Karpas-422 (cell line): ENCODE data around the gene AKAP13. TPM values are rescaled to one million over a fixed set of nuclear protein-coding genes. Genes with fewer than 3 reads are reported as not detected.

Experiments used
- DNase-seq: peaks from one replicate; pipeline ENCODE4 v3.0.0-alpha.2; 2015
- H2AFZ ChIP-seq: fragments of 200-600 bp; sonication (generic); 2 replicates; pipeline ENCODE4 v1.6.1; 2014; ENCODE audit warnings: antibody characterized with exemption, low read length, mixed read lengths
- H3K27ac ChIP-seq: fragments of 200-600 bp; sonication (generic); 2 replicates; pipeline ENCODE4 v1.5.1; 2014; ENCODE audit warnings: mild to moderate bottlenecking, low read length, moderate library complexity
- H3K27me3 ChIP-seq: fragments of 200-600 bp; sonication (generic); 2 replicates; pipeline ENCODE4 v1.6.1; 2014; ENCODE audit warnings: low read length, mixed read lengths
- H3K36me3 ChIP-seq: fragments of 200-600 bp; sonication (generic); 2 replicates; pipeline ENCODE4 v1.6.1; 2014; ENCODE audit warnings: low read length, mixed read lengths; ENCODE audit not compliant: insufficient read depth
- H3K4me1 ChIP-seq: fragments of 200-600 bp; sonication (generic); 2 replicates; pipeline ENCODE4 v1.6.1; 2014; ENCODE audit warnings: mild to moderate bottlenecking, low read length, mixed read lengths
- H3K4me2 ChIP-seq: fragments of 200-600 bp; sonication (generic); 2 replicates; pipeline ENCODE4 v1.6.1; 2014; ENCODE audit warnings: low read length, low read depth, mild to moderate bottlenecking; ENCODE audit not compliant: poor library complexity, severe bottlenecking
- H3K4me3 ChIP-seq: fragments of 200-600 bp; sonication (generic); 2 replicates; pipeline ENCODE4 v1.5.1; 2014; ENCODE audit warnings: mild to moderate bottlenecking, antibody characterized with exemption, low read length, mixed read lengths
- H3K79me2 ChIP-seq: fragments of 200-600 bp; sonication (generic); 2 replicates; pipeline ENCODE4 v1.6.1; 2014; ENCODE audit warnings: mild to moderate bottlenecking, low read length, mixed read lengths
- H3K9ac ChIP-seq: fragments of 200-600 bp; sonication (generic); 2 replicates; pipeline ENCODE4 v1.6.0; 2014; ENCODE audit warnings: low read length
- H3K9me2 ChIP-seq: fragments of 200-600 bp; sonication (generic), shearing (Covaris generic); replicated peaks from 2 replicates; pipeline ENCODE4 v1.6.0; 2014; ENCODE audit warnings: mild to moderate bottlenecking, low read length, moderate library complexity; ENCODE audit not compliant: insufficient read depth
- H3K9me3 ChIP-seq: fragments of 300-700, 200-600 bp; sonication (generic); 2 replicates; pipeline ENCODE4 v1.6.1; 2014; ENCODE audit warnings: low read length, mixed read lengths
- H4K20me1 ChIP-seq: fragments of 200-600 bp; sonication (generic); 2 replicates; pipeline ENCODE4 v1.6.1; 2014; ENCODE audit warnings: mild to moderate bottlenecking, antibody characterized with exemption, low read length, low read depth; ENCODE audit not compliant: insufficient read depth
- total RNA-seq: library from RNA; depleted of rRNA; stranded (reverse); fragments of >200 nt; shearing (Covaris generic); gene quantifications from 2 replicates; pipeline ENCODE4 v1.2.3, GENCODE V29; 2014; ENCODE audit warnings: low replicate concordance

AKAP13 gene
- total RNA-seq, 1 experiment from 2014 or later = 166 TPM

DNA sequence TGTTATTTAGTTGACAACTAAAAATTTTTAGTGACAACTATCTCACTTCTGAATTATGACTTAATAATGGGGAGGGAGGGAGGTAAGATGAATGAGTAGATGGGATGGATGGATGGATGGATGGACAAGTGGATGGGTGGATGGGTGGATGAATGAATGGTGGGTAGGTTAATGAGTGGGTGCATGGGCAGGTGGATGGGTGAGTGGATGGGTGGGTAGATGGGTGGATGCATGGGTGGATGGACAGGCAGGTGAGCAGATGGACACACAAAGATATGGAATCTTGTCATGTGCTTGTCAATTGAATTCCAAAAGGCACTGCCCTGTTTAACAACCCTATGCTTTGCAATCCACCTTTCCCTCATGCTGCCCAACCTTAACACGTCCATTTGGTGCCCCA is 372.9 kb downstream of the AKAP13 start:
- Histone ChIP-seq H3K4me3 (no peak overlapping the region), H2AFZ (no peak overlapping the region), H3K9ac (no peak overlapping the region), H3K4me1 (no peaks in the 10 kb centered on the region), H3K27me3 (no peaks in the 10 kb centered on the region), H3K27ac (no peak overlapping the region), H3K4me2 (no peak overlapping the region), H3K79me2 (no peaks in the 10 kb centered on the region), H3K36me3 (no peaks in the 10 kb centered on the region; the same call in none of the 2 replicates), H4K20me1 (no peaks in the 10 kb centered on the region), H3K9me3 (no peaks in the 10 kb centered on the region), H3K9me2 (no peaks in the 10 kb centered on the region)
- DNase-seq = no peak

DNA sequence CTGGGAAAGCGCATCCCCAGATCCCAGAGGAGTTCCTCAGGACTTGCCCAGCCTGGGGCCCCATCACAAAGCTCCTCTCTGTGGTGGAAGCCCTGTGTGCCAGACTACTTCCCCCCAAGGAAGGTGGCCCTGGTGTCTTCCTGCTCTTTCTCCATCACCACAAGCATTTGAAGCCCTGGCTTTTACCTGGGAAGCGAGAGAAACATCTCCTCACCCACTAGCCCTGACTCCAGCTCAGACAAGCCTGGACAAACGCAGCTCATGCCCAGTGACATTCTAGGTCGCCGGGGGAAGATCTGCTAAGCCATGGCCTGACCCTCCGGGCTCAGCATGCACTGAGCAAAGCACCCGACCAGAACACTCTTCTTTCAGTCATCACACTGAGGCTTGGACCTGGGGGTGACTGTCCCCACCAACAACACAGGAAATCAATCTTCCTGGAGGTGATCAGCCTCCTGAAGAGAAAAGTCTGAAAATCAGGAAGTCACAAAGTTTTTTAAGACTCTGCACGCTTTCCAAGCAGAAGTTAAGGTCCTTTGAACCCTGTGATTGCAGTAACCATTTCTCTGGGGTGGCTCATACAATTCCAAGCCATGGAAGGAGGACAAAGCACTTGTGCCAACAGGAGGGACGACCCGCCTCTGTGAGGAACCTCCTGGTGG is 373.5 kb downstream of the AKAP13 start:
- H4K20me1 ChIP-seq = no peaks in the 10 kb centered on the region
- H3K9me2 ChIP-seq = no peaks in the 10 kb centered on the region
- DNase-seq = no peak
- no peaks in the 10 kb centered on the region; the same call in 1 of the 2 replicates for H3K36me3 ChIP-seq
- H3K27ac ChIP-seq = no peak overlapping the region
- no peak overlapping the region for H3K4me2 ChIP-seq
- H3K9me3 ChIP-seq = no peaks in the 10 kb centered on the region
- no peak overlapping the region for H3K9ac ChIP-seq
- H3K4me3 ChIP-seq = no peak overlapping the region
- no peaks in the 10 kb centered on the region for H3K4me1 ChIP-seq
- H2AFZ ChIP-seq = no peak overlapping the region
- no peaks in the 10 kb centered on the region for H3K27me3 ChIP-seq
- H3K79me2 ChIP-seq = no peaks in the 10 kb centered on the region

DNA sequence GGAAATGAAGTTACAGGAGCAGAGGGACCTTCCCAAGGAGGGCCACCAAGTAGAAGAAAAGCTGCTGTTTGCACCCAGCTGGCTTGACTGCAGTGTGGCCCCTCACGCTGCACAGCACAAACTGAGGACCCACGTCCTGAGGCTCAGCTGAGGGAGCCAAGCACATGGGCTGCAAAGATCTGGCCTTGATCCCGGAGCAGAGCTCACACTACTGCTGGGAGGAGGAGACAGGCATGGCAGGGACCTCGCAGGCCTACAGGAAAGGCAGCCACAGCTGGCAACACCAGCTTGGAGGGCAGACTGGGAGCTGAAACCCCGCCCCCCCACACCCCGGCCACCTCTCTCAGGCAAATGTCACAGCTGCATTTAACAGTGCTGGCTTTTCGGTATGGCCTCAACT is 374.6 kb downstream of the AKAP13 start:
- H3K9ac ChIP-seq = no peak overlapping the region
- H2AFZ ChIP-seq = no peak overlapping the region
- H3K4me1 ChIP-seq = no peaks in the 10 kb centered on the region
- H3K4me3 ChIP-seq = no peak overlapping the region
- no peak for DNase-seq
- no peaks in the 10 kb centered on the region for H3K9me3 ChIP-seq
- no peaks in the 10 kb centered on the region for H3K9me2 ChIP-seq
- no peaks in the 10 kb centered on the region for H4K20me1 ChIP-seq
- H3K36me3 ChIP-seq = no peaks in the 10 kb centered on the region
- no peak overlapping the region for H3K27ac ChIP-seq
- H3K79me2 ChIP-seq = no peaks in the 10 kb centered on the region
- H3K4me2 ChIP-seq = no peak overlapping the region
- H3K27me3 ChIP-seq = no peaks in the 10 kb centered on the region

DNA sequence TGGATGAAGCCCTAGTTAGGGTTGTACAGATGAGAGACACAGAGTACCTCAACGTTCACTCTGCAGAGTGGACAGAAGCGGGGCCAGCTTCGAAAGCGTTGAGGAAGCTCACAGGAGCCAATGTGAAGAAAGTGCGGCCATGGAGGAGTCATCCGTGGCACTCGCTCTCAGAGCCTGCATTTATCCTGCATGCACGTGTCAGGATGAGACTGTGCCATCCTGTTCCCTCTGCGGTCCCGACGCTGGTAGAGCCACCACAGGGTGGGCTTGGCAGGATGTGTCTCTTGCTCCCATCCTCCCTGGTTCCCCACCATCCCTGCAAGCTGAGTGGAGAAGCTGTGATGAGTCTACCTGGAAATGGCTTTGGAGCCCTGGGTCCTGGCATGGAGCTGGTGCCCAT is 375.1 kb downstream of the AKAP13 start:
- Histone ChIP-seq H4K20me1 (no peaks in the 10 kb centered on the region), H2AFZ (no peak overlapping the region), H3K4me1 (no peaks in the 10 kb centered on the region), H3K4me3 (no peak overlapping the region), H3K9me3 (no peaks in the 10 kb centered on the region), H3K27me3 (no peaks in the 10 kb centered on the region), H3K27ac (no peak overlapping the region), H3K36me3 (no peaks in the 10 kb centered on the region), H3K79me2 (no peaks in the 10 kb centered on the region), H3K4me2 (no peak overlapping the region), H3K9ac (no peak overlapping the region), H3K9me2 (no peaks in the 10 kb centered on the region)
- no peak for DNase-seq

DNA sequence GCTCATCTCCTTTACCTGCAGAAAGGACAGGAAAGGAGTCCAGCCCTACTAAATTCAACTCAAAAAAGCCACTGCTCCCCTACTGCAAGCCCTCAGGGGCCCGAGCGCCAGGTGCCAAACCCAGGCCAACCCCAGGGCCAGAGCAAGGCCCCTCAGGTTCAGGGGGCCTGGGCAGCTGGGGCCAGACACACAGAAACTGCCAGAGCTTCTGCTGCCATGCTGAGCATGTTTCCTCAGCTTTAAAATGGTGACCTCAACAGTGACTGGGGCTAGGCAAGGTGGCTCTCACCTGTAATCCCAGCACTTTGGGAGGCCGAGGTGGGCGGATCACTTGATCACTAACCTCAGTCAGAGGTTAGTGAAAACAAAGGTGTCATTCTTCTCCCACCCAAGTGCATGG is 375.5 kb downstream of the AKAP13 start:
- Histone ChIP-seq H3K27ac (no peak overlapping the region), H3K36me3 (no peaks in the 10 kb centered on the region), H3K9me3 (no peaks in the 10 kb centered on the region), H3K4me1 (no peaks in the 10 kb centered on the region), H3K79me2 (no peaks in the 10 kb centered on the region), H2AFZ (no peak overlapping the region), H3K4me2 (no peak overlapping the region), H3K9ac (no peak overlapping the region), H4K20me1 (no peaks in the 10 kb centered on the region), H3K27me3 (no peaks in the 10 kb centered on the region), H3K9me2 (no peaks in the 10 kb centered on the region), H3K4me3 (no peak overlapping the region)
- DNase-seq = no peak

DNA sequence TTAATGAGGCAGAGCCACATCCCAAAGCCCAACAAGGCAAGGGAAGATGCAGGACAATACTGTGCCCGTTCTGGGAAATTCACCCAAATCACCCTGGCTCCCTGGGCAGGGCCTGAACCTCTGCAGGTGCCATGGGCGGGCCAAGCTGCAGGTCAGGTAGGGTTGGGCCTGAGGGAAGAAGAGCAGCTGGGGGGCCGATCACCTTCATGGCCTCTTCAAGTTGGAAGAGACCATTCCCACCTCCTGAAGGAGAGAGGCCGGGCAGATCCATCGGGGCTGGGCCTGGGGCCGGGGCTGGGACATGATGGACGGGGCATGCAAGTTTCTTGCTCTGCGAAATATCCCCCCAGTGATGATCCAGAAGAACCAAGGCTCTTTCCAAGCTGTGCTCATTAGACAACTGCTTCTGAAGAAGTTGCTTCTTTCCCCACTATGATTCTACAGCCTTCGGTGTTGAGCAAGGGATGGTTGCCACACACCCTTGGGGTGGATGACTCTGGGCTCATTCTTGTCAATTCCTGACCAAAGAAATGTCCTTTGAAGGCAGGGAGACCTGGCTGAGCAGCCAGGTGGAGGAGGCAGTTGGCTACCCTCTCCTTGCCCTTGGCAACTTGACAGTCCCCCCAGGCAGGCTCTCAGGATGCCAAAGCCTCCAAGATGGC is 376.1 kb downstream of the AKAP13 start:
- H2AFZ ChIP-seq = no peak overlapping the region
- H3K4me3 ChIP-seq = no peak overlapping the region
- no peaks in the 10 kb centered on the region for H3K9me3 ChIP-seq
- no peak overlapping the region for H3K27ac ChIP-seq
- no peaks in the 10 kb centered on the region for H3K9me2 ChIP-seq
- H3K4me2 ChIP-seq = no peak overlapping the region
- no peaks in the 10 kb centered on the region for H3K27me3 ChIP-seq
- DNase-seq = no peak
- H3K9ac ChIP-seq = no peak overlapping the region
- no peaks in the 10 kb centered on the region for H3K4me1 ChIP-seq
- no peaks in the 10 kb centered on the region for H4K20me1 ChIP-seq
- no peaks in the 10 kb centered on the region for H3K36me3 ChIP-seq
- no peaks in the 10 kb centered on the region for H3K79me2 ChIP-seq

DNA sequence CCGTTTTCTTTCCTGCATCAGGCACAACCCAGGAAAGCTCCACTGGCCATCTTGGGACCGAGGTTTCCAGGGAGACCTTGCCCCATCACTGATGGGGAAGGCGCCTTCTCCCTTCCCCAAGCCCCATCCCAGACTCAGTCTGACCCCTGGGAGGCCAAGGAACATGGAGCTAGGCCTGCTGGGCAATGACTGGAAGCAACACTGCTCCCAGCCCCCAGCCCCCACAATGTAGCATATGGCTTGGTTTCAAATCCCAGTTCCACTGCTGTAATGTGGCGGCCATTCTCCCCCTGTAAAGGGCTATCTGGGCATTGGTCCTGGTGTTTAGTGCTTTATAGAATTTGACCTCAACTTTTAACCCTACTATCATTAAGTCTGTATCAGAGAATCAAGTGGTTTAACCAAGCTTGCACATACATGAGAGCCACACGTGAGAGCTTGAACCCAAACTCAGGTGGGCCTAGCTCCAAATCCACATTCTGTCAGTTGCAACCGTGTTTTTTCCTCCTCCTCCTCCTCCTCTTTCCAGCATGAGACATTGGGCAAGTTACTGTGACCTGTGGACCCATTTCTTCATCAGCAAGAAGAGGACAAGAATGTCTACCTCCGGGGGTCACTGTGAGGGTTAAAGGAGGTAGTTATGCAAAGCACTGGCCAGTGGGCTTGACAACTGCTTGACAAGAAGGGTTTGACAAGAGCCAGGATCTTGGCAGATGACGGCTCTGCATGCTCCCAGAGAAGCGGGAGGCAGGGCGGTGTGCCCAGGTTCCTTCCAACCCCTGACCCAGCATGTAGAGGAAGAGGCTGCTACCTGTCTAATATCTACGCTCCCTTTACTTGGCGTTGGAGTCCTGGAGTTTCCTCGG is 376.9 kb downstream of the AKAP13 start:
- no peak overlapping the region for H3K4me3 ChIP-seq
- H3K9me3 ChIP-seq = no peaks in the 10 kb centered on the region
- no peak for DNase-seq

DNA sequence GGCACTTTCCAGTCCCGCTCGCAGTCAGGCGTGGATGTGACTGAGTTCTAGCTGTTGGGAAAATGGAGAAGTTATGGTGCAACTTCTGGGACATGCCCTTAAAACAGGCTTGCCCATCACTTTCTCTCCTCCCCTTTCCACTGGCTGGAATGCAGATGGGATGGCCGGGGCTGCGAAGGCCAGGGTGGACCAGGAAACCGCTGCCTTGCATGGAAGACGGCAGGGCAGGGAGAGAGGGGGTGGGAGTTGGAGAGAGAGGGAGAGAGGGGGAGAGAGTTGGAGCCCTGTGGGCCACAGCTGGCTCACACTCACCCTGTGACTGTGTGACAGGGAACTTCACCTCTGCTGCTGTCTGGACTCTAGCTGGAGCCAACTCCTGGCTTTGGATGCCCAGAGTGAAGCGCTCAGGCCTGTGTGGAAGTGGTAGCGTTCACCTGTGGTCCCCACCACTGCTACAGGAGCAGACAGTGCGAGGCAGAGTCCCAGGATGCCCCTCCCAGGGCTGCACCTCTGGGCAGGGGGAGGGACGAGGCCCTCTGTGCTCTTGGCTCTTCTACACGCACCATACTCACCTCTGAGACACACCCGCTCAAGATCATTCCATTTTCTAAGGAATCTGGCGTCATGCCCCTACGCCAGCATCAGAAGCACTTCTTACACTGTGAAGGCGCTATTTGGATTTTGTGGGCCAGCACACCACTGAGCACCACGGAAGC is 377.7 kb downstream of the AKAP13 start:
- Histone ChIP-seq H3K36me3 (no peaks in the 10 kb centered on the region), H3K9ac (no peak overlapping the region), H3K4me3 (no peak overlapping the region), H3K4me2 (no peak overlapping the region), H3K9me3 (no peaks in the 10 kb centered on the region), H3K27ac (no peak overlapping the region), H3K4me1 (no peaks in the 10 kb centered on the region), H3K79me2 (no peaks in the 10 kb centered on the region), H3K27me3 (no peaks in the 10 kb centered on the region), H2AFZ (no peak overlapping the region), H3K9me2 (no peaks in the 10 kb centered on the region), H4K20me1 (no peaks in the 10 kb centered on the region)
- no peak for DNase-seq

More for the DNA sequence above, 376.9 kb downstream of the AKAP13 start:
- H3K9me2 ChIP-seq = no peaks in the 10 kb centered on the region
- no peaks in the 10 kb centered on the region for H3K79me2 ChIP-seq
- H3K4me2 ChIP-seq = no peak overlapping the region
- no peaks in the 10 kb centered on the region for H3K27me3 ChIP-seq
- no peak overlapping the region for H2AFZ ChIP-seq
- H3K36me3 ChIP-seq = no peaks in the 10 kb centered on the region
- H3K27ac ChIP-seq = no peak overlapping the region
- H3K9ac ChIP-seq = no peak overlapping the region
- H3K4me1 ChIP-seq = no peaks in the 10 kb centered on the region
- H4K20me1 ChIP-seq = no peaks in the 10 kb centered on the region
